Measurements from ENCODE around the gene FCER1G.
A peak's percentile ranks its signal among the peaks of the same experiment; 100 is the strongest.

The FCER1G gene

DNA sequence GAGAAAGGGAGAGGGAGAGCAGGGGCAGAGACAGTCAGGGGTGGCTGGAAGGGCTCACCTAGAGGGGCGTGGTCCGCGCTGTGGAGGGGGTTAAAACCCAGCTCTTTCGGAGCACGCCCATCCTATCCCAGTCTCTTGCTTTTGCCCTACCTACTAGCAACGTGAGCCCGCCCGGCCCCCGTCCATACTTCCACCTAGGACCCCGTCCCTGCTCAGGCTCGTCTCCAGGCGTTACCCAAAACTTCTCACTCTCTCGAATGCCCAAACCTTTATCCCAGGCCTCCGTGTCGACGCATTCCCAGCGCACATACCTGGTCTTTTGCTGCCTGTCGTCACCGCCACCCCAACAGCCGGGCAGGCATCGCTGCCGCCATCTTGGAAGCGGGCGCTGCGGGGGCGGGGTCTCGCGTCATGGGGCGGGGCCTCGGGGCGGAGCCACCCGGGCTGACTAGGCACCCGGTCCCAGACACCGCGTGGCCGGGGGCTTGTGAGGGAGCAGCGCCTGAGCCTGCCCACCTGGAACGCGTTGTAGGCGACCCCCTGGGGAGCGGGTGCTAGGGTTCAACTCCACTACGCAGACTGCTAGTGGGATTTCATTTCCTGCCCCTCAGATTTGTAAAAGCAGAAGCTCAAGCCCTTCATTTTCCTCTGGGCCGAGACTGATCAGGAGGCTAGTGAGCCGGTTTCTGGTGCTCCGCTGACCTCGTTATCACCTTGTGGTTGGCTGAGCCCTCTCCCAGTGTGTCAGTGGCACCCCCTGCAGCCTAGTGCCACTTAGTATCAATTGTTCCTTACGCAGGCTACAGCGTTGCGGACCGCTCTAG, 37.8 kb upstream of the FCER1G start, which contains the start of gene B4GALT3:
TSS of gene B4GALT3 (minus strand) at position 396 of the 824 bp plus-strand sequence. CDS start 1,447 bp downstream, outside the sequence.
- H3K4me3 ChIP-seq (replicated peaks in 1 of 2; ENCODE audit: low read depth in 2 of 2, low read length in 2 of 2) = peak within 1 kb of the TSS; percentile 96 to 98
- DNase-seq (ENCODE audit: low read depth in 2 of 2) = peak; percentile 78 to 80
- no peak for TF ChIP-seq CTCF (IDR thresholded peaks at IDR 0.05; ENCODE audit: low read depth, low read length)

DNA sequence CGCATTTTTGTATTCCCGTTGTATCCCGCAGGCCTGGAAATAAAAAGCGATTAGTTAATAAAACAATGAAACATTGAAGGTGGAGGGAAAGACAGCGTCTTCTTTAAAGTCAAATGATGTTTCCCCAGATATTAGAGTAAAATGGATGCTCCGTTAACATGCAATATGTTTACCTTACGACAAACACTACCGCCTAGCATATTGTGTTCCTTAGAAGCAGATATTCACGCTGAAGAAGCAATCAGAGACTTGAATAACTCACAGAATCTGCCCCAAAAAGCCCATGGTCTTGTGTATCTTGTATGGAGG, 37.2 kb upstream of the FCER1G start:
- TF ChIP-seq CTCF (IDR thresholded peaks at IDR 0.05; ENCODE audit: low read depth, low read length) = no peak
- DNase-seq (ENCODE audit: low read depth in 2 of 2) = no peak
- no peak overlapping the region for H3K4me3 ChIP-seq (replicated peaks in 1 of 2; ENCODE audit: low read depth in 2 of 2, low read length in 2 of 2)

DNA sequence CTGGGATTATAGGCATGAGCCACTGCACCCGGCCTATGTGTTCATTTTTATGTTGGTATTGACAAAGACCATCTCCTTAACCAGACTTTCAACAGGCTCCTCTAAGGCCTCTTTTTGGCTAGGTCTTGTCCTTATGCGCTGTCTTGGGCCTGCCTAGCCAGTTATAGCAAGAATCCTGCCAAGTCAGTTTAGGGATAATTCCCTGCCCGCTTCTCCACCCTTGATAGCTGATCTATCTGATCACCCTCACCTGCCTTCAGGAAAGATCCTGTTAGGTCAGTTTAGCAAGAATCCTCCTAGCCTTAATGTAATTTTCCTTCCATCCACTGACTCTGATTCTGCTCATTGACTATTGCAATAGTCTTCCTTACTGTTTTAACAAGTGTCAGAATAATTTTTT, 35.4 kb upstream of the FCER1G start:
- H3K4me3 ChIP-seq (replicated peaks in 1 of 2; ENCODE audit: low read depth in 2 of 2, low read length in 2 of 2) = no peak overlapping the region
- no peak for TF ChIP-seq CTCF (IDR thresholded peaks at IDR 0.05; ENCODE audit: low read depth, low read length)
- no peak for DNase-seq (ENCODE audit: low read depth in 2 of 2)

DNA sequence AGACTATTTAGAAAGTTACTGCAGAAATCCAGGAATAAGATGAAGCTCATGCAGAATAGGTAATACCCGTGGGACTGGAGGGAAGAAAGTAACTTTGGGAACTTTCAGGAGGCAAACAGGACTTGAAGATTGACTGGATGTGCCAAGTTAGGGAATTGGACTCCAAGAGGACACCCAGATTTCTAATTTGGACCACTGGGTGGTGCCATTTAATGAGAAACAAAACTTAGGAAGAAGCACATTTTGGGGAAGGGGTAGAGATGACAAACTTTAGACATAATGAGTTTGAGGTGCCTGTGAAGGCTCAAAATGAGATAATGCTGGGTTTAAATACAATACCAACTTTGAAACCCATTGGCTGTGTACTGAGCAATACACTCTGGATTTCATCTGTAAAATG, 34.5 kb upstream of the FCER1G start:
- no peak overlapping the region for H3K4me3 ChIP-seq (replicated peaks in 1 of 2; ENCODE audit: low read depth in 2 of 2, low read length in 2 of 2)
- peak; percentile 35 for TF ChIP-seq CTCF (IDR thresholded peaks at IDR 0.05; ENCODE audit: low read depth, low read length)
- peak; percentile 47 to 55 for DNase-seq (ENCODE audit: low read depth in 2 of 2)

- no peak for TF ChIP-seq CTCF (IDR thresholded peaks at IDR 0.05; ENCODE audit: low read depth, low read length)
- H3K4me3 ChIP-seq (replicated peaks in 1 of 2; ENCODE audit: low read depth in 2 of 2, low read length in 2 of 2) = no peak overlapping the region
Observed at GRCh38 chr1:161182214-161182613, 32.9 kb upstream of the FCER1G start.

DNA sequence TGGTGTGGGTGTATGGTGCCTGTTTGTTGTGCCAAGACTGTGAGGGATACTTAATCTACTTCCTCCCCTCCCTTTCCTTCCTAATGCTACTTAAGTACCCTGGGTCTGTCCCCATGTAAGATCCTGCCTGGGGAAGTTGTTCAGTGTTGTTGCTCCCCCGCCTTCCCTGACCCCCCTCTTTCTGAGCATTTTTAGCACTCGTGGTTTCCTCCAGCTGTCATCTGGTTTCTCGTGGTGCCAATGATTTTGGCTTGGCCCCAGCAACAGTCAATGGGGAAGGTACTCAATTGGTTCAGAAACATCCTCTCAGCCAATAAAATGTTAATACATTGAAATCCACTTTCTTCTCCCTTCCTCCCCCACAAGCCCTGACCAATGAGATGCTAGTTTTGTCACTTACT, 29.8 kb upstream of the FCER1G start:
- TF ChIP-seq CTCF (IDR thresholded peaks at IDR 0.05; ENCODE audit: low read depth, low read length) = no peak
- DNase-seq (ENCODE audit: low read depth in 2 of 2) = peak; percentile 80 to 91
- H3K4me3 ChIP-seq (replicated peaks in 1 of 2; ENCODE audit: low read depth in 2 of 2, low read length in 2 of 2) = no peak overlapping the region

More at GRCh38 chr1:161182214-161182613, 32.9 kb upstream of the FCER1G start:
- peak in 1 of 2 donors; percentile 85 for DNase-seq (ENCODE audit: low read depth in 2 of 2)
